T follicular helper cell (primary cell): ENCODE results near the gene UTP14C.
"Not testable (repeated sequence)": the region's sequence is repeated elsewhere in the genome, so short reads cannot be mapped to it uniquely, and the experiment has no call there.

Experiments
- DNase-seq: peaks from one replicate; pipeline ENCODE4 v3.0.0-alpha.2; 2020; ENCODE audit warnings: low read depth

The UTP14C gene

DNA sequence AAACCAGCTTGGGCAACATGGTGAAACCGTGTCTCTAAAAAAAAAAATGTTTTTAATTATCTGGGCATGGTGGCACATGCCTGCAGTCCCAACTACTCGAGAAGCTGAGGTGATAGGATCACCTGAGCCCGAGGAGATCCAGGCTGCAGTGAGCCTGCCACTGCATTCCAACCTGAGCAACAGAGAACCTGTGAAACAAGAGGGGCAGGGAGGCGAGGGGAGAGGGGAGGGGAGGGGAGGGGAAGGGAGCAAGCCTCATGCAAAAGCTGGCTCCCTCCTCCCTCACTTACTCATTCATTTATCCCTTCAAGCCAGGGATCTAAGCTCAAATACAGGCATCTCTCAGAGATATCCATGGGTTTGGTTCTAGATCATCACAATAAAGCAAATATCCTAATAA is 22.1 kb upstream of the UTP14C start:
- no peak for DNase-seq

- DNase-seq = no peak
Measured at GRCh38 chr13:52003541-52003940, 20.9 kb upstream of the UTP14C start.

DNA sequence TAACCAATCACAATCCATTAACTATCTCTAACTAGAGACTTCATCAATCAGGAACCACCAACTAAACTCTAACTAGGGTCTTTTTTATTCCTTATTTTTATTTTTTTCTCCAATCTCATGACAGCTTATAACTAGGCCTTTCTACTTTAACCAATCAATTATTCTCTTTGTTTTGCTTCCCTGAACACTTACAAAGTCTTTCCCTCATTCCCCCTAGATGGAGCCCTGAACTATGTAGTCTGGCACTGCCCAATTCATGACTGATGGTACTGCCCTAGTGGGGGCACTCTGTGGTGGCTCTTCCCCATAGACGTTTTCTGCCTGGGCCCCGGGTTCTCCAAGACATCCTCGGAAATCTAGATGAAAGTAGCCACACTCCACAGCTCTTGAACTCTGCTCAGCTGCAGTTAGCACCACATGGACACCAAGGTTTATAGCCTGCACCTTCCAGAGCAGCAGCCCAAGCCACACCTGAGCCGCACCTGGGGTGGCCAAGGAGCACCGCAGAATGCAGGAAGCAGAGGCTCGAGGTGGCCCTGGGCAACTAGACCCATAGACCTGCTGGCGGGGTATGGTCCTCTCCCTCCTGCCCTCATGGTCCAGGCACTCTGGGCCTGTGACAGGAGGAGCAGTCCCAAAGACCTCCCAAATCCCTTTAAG is 19.9 kb upstream of the UTP14C start:
- no peak for DNase-seq

DNA sequence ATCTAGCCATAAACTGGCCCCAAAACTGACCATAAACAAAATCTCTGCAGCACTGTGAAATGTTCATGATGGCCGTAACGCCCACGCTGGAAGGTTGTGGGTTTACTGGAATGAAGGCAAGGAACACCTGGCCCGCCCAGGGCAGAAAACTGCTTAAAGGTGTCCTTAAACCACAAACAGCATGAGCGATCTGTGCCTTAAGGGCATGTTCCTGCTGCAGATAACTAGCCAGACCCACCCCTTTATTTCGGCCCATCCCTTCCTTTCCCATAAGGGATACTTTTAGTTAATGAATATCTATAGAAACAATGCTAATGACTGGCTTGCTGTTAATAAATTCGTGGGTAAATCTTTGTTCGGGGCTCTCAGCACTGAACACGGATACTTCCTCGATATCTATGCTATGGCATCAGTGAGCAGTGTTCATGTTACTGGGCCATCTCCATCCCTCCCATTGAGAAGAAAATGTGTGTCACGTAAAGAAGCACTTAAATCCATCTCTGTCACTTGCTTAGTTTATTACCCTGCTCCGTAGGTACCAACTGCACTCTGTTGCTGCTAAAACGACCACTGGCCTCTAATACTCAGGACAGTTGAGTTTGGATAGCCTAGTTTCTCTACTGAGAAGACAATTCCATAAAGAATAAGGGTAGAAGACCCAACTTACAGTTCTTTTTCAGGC is 18.5 kb upstream of the UTP14C start:
- DNase-seq = no peak

GRCh38 chr13:52006523-52007245 is 17.8 kb upstream of the UTP14C start:
- DNase-seq = no peak

DNA sequence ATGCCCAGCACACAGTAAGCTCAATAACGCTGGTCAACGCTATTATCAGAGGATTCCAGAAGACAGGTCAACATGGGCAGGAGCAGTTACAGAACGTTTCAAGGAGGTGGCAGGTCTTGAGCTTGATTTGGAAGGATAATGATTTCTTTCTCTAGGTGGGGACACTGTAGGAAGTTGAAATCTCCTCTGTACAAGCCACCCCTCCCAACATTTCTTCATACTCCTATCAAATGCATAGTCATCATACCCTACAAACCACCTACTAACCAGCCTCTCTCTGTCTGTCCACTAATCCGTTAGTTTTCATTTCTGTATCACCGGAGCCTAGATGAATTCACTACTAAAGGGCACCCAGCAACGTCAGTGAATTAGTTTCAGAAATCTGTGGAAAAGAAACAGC is 14.5 kb upstream of the UTP14C start:
- DNase-seq = no peak

- no peak for DNase-seq
Measured at GRCh38 chr13:52010890-52011631, 13.4 kb upstream of the UTP14C start, which contains the start of gene ATP7B. Gene ATP7B, minus strand, starts transcription at chr13:52011450. Its CDS starts 113 bp downstream, at chr13:52011337.

GRCh38 chr13:52011632-52012511 is 12.6 kb upstream of the UTP14C start, which contains the start of gene ALG11:
Gene ALG11, plus strand, starts transcription at chr13:52012398. Its CDS starts 21 bp downstream, at chr13:52012419.
- peak; percentile 99 for DNase-seq

- DNase-seq = no peak
Measured at GRCh38 chr13:52012512-52012836, 12.0 kb upstream of the UTP14C start.

GRCh38 chr13:52016296-52016695 is 8.2 kb upstream of the UTP14C start:
- DNase-seq = no peak

DNA sequence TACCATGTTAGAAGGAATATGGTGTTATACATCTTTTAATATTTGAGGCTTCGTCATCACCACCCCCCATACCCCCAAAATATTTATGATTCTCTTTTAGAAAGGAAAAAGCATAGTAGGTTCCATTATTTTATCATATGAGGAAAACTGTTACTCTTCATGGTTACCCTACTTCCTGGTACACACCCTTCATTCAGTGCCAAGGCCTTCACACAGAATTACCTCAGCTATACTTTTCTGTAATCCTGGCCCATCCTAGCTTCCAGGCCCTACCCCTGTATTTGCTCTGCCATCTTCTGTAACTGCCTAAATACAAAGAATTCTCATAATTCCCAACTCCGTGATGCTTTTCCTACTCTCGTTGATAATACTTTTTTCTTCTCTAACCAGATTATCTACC is 4.3 kb upstream of the UTP14C start:
- DNase-seq = no peak

- no peak for DNase-seq
Measured at GRCh38 chr13:52022356-52022755, 2.1 kb upstream of the UTP14C start.

DNA sequence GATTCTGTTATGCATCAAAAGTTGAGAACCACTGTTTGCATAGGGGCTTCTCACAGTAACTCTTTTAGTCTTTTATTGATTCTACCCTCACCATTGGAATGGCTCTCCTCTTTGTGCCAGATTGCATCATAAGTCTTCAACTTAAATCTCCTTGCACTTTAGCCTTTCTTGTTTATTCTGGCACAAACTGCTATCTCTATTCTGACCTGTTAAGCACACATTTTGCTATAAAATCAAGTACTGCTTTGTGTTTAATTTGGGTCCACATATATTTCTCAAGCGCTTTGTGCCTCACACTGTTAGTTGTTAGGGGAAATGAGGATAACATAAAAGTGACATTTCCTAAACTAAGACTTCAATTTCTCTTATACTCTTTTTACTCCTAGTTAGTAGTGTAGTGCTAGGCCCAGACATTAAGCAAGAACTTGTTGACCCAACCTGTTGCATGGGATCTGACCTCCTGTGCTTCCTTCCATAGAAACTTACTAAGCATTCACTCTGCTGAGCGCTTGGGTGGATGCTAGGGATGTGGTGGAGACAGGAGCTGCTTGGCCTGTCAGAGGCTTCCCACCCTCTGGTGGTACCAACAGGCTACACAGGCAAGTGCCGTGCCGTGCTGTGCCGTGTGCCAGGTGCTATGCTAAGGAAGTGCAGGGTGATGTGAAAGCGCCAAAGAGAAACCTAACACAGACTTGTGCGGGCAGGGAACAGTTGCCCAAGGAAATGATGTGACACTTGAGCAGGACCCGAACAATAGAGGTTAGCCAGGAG is 1.2 kb downstream of the UTP14C start:
- DNase-seq = no peak

- DNase-seq = no peak
Measured at GRCh38 chr13:52026246-52026626, 1.7 kb downstream of the UTP14C start.

GRCh38 chr13:52027832-52028231 is 3.3 kb downstream of the UTP14C start:
- DNase-seq = no peak

GRCh38 chr13:52029569-52029968 is 5.1 kb downstream of the UTP14C start:
- no peak for DNase-seq

DNA sequence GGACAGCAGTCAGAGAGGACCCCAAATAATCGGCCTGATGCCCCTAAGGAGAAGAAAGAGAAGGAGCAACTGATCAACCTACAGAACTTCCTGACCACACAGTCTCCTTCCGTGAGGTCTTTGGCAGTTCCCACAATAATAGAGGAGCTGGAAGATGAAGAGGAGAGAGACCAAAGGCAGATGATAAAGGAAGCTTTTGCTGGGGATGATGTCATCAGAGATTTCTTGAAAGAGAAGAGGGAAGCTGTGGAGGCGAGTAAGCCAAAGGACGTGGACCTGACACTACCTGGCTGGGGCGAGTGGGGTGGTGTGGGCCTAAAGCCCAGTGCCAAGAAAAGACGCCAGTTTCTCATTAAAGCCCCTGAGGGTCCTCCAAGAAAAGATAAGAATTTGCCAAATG is 5.9 kb downstream of the UTP14C start:
- DNase-seq = not testable (repeated sequence)

DNA sequence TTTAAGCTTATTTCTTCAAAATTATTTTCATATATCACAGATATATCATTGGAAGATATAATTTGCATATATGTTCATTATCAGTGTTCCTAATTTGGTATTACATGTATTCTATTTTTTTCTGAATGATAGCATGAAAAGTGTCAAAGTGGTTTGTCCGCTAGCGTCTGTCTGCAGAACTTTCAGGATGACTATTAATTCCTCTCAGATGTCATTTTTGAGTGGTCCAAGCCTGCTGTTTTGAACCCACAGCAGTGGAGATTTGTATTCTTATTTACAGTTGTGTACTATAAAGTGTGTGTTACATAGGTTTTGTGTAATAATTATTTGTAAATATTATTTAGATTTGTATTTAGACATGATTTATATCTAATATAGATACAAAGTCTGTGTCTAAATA is 8.5 kb downstream of the UTP14C start:
- DNase-seq = no peak

- DNase-seq = no peak
Measured at GRCh38 chr13:52034616-52035226, 10.2 kb downstream of the UTP14C start.

DNA sequence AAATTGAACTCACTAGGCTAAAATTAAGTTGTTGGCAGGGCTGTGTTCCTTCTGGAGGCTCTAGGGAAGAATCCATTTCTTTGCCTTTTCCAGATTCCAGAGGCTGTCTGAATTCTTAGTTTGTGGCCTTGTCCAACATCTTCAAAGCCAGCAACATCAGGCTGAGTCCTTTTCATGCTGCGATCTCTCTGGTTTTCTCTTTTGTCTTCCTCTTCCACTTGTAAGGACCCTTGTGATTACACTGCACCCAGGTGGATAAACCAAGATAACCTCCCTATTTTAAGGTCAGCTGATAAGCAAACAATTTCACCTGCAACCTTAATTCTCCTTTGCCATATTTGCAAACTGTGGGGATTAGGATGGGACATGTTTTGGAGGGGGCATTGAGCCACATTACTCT is 11.5 kb downstream of the UTP14C start:
- no peak for DNase-seq
